ENCODE results near the gene MACROD1. TPM values are rescaled to one million over a fixed set of nuclear protein-coding genes. Genes with fewer than 3 reads are reported as not detected.

The MACROD1 gene
- total and polyA plus RNA-seq, 2 of the 13 experiments (the other 11 are each of a cell fraction or from before 2014, with no cell fraction given): 23.1 to 34.5 TPM

DNA sequence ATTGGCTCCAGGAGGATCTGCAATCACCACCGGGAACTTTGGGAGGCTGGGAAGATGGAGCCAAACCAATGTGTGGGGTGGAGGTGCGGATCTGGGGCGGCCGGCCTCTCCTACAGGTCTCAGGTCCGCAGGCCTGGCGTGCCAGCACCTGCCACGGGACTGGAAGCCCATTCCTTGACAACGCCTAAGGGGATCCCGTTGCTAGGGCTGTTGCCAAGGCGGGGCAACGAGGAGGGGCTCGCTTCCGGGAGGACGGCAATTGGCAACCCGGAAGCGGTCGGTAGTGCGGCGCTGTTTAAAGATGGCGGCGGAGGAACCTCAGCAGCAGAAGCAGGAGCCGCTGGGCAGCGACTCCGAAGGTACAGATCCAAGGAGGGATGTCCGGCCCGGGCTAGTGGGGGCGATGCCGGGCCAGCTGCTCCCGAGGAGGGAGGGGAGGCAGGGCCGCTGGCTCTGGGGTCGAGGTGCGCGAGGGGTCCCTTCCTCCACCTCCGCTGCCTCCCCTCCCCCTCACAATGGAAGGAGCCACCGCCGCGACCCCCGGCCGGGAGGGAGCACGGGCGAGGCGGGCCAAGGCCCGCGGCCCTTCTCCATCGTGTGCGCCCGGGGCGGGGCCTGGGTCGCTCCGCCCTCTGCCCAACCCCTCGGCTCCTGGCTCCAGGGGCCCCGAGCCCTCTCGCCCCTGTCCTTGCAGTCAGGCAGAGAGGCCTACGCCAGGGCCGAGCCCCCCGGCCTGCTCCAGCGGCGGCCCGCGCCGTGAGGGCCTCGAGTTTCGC, 179.6 kb downstream of the MACROD1 start, which contains the start of gene OTUB1 (continued):
- TF ChIP-seq, protein P1, sequence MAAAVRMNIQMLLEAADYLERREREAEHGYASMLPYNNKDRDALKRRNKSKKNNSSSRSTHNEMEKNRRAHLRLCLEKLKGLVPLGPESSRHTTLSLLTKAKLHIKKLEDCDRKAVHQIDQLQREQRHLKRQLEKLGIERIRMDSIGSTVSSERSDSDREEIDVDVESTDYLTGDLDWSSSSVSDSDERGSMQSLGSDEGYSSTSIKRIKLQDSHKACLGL (CRISPR knock-in tag; IDR thresholded peaks at IDR 0.05): peak; percentile 78
- TF ChIP-seq NCOA1 (CRISPR knock-in tag; IDR thresholded peaks at IDR 0.05): no peak
- no peak for TF ChIP-seq ZFP41 (CRISPR knock-in tag; IDR thresholded peaks at IDR 0.05; ENCODE audit: borderline replicate concordance)
- TF ChIP-seq HCFC1 (IDR thresholded peaks at IDR 0.05; ENCODE audit: low read depth, low read length): peak; percentile 51
- TF ChIP-seq, protein P2, sequence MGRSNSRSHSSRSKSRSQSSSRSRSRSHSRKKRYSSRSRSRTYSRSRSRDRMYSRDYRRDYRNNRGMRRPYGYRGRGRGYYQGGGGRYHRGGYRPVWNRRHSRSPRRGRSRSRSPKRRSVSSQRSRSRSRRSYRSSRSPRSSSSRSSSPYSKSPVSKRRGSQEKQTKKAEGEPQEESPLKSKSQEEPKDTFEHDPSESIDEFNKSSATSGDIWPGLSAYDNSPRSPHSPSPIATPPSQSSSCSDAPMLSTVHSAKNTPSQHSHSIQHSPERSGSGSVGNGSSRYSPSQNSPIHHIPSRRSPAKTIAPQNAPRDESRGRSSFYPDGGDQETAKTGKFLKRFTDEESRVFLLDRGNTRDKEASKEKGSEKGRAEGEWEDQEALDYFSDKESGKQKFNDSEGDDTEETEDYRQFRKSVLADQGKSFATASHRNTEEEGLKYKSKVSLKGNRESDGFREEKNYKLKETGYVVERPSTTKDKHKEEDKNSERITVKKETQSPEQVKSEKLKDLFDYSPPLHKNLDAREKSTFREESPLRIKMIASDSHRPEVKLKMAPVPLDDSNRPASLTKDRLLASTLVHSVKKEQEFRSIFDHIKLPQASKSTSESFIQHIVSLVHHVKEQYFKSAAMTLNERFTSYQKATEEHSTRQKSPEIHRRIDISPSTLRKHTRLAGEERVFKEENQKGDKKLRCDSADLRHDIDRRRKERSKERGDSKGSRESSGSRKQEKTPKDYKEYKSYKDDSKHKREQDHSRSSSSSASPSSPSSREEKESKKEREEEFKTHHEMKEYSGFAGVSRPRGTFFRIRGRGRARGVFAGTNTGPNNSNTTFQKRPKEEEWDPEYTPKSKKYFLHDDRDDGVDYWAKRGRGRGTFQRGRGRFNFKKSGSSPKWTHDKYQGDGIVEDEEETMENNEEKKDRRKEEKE (IDR thresholded peaks at IDR 0.05): no peak
- TF ChIP-seq ZBTB8A (CRISPR knock-in tag; IDR thresholded peaks at IDR 0.05; ENCODE audit: borderline replicate concordance, low read depth): no peak
- no peak for TF ChIP-seq ARNT (IDR thresholded peaks at IDR 0.05)
- TF ChIP-seq, protein P3, sequence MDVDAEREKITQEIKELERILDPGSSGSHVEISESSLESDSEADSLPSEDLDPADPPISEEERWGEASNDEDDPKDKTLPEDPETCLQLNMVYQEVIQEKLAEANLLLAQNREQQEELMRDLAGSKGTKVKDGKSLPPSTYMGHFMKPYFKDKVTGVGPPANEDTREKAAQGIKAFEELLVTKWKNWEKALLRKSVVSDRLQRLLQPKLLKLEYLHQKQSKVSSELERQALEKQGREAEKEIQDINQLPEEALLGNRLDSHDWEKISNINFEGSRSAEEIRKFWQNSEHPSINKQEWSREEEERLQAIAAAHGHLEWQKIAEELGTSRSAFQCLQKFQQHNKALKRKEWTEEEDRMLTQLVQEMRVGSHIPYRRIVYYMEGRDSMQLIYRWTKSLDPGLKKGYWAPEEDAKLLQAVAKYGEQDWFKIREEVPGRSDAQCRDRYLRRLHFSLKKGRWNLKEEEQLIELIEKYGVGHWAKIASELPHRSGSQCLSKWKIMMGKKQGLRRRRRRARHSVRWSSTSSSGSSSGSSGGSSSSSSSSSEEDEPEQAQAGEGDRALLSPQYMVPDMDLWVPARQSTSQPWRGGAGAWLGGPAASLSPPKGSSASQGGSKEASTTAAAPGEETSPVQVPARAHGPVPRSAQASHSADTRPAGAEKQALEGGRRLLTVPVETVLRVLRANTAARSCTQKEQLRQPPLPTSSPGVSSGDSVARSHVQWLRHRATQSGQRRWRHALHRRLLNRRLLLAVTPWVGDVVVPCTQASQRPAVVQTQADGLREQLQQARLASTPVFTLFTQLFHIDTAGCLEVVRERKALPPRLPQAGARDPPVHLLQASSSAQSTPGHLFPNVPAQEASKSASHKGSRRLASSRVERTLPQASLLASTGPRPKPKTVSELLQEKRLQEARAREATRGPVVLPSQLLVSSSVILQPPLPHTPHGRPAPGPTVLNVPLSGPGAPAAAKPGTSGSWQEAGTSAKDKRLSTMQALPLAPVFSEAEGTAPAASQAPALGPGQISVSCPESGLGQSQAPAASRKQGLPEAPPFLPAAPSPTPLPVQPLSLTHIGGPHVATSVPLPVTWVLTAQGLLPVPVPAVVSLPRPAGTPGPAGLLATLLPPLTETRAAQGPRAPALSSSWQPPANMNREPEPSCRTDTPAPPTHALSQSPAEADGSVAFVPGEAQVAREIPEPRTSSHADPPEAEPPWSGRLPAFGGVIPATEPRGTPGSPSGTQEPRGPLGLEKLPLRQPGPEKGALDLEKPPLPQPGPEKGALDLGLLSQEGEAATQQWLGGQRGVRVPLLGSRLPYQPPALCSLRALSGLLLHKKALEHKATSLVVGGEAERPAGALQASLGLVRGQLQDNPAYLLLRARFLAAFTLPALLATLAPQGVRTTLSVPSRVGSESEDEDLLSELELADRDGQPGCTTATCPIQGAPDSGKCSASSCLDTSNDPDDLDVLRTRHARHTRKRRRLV (CRISPR knock-in tag; IDR thresholded peaks at IDR 0.05): no peak
- no peak for TF ChIP-seq FOSL1 (CRISPR knock-in tag; IDR thresholded peaks at IDR 0.05; ENCODE audit: borderline replicate concordance)
- peak; percentile 40; the same call in 1 of the 2 replicates for TF ChIP-seq DNMT3B (CRISPR knock-in tag; conservative IDR thresholded peaks at IDR 0.05)
- TF ChIP-seq KDM1A (CRISPR knock-in tag; IDR thresholded peaks at IDR 0.05): no peak; the same call in 1 of the 2 replicates
- TF ChIP-seq SRF (IDR thresholded peaks at IDR 0.05; ENCODE audit: low read depth, low read length): no peak
- no peak for TF ChIP-seq ZC3H4 (CRISPR knock-in tag; IDR thresholded peaks at IDR 0.05; ENCODE audit: borderline replicate concordance)
- peak; percentile 89 for TF ChIP-seq POLR2G (IDR thresholded peaks at IDR 0.05; ENCODE audit: low read depth, low read length)
- TF ChIP-seq TEAD2 (CRISPR knock-in tag; IDR thresholded peaks at IDR 0.05): no peak
- TF ChIP-seq ZNF749 (CRISPR knock-in tag; IDR thresholded peaks at IDR 0.05; ENCODE audit: borderline replicate concordance): no peak
- TF ChIP-seq, protein P4, sequence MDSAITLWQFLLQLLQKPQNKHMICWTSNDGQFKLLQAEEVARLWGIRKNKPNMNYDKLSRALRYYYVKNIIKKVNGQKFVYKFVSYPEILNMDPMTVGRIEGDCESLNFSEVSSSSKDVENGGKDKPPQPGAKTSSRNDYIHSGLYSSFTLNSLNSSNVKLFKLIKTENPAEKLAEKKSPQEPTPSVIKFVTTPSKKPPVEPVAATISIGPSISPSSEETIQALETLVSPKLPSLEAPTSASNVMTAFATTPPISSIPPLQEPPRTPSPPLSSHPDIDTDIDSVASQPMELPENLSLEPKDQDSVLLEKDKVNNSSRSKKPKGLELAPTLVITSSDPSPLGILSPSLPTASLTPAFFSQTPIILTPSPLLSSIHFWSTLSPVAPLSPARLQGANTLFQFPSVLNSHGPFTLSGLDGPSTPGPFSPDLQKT (CRISPR knock-in tag; IDR thresholded peaks at IDR 0.05; ENCODE audit: borderline replicate concordance): no peak
- TF ChIP-seq NFE2L2 (IDR thresholded peaks at IDR 0.05; ENCODE audit: low read length): no peak
- TF ChIP-seq, protein P5, sequence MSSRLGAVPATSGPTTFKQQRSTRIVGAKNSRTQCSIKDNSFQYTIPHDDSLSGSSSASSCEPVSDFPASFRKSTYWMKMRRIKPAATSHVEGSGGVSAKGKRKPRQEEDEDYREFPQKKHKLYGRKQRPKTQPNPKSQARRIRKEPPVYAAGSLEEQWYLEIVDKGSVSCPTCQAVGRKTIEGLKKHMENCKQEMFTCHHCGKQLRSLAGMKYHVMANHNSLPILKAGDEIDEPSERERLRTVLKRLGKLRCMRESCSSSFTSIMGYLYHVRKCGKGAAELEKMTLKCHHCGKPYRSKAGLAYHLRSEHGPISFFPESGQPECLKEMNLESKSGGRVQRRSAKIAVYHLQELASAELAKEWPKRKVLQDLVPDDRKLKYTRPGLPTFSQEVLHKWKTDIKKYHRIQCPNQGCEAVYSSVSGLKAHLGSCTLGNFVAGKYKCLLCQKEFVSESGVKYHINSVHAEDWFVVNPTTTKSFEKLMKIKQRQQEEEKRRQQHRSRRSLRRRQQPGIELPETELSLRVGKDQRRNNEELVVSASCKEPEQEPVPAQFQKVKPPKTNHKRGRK (CRISPR knock-in tag; IDR thresholded peaks at IDR 0.05): 0 out of 2 replicates have a peak, but pooled peaks have one; percentile 36

Data from HepG2 (cell line).